ENCODE results near the gene STAC2. TPM values are rescaled to one million over a fixed set of nuclear protein-coding genes. Genes with fewer than 3 reads are reported as not detected.

STAC2 gene
- polyA plus RNA-seq, 1 of the 3 experiments (the other 2 are of a cell fraction), result 0.07 TPM

- Histone ChIP-seq H3K4me1 (ENCODE audit: control insufficient read depth in 1 of 2, insufficient read depth in 2 of 2, low read depth in 1 of 2, low read length in 1 of 2) (peaks cover 25 to 42% of the 10 kb centered on the region in 2 experiments; a peak in 2 of 4 replicates), H4K20me1 (ENCODE audit: insufficient read depth) (peaks cover 33% of the 10 kb centered on the region), H3K27me3 (ENCODE audit: insufficient read depth) (no peaks in the 10 kb centered on the region), H3K9ac (peak overlapping the region; percentile 98), H3K4me2 (peak overlapping the region; percentile 97), H2AFZ (ENCODE audit: low read depth) (peak overlapping the region; percentile 98), H3K9me2 (no peaks in the 10 kb centered on the region), H3K36me3 (replicated peaks in 1 of 2; ENCODE audit: control insufficient read depth in 1 of 2, insufficient read depth in 2 of 2, low read length in 1 of 2) (peaks cover 25 to 32% of the 10 kb centered on the region in 2 experiments), H3K79me2 (ENCODE audit: insufficient read depth) (peaks cover 53% of the 10 kb centered on the region), H3K27ac (ENCODE audit: low read depth in 2 of 2, low read length in 1 of 2) (peak overlapping the region; percentile 94 to 99), H3F3A (replicated peaks; ENCODE audit: insufficient read depth) (peaks cover 44% of the 10 kb centered on the region), H3K4me3 (ENCODE audit: low read depth in 2 of 2, low read length in 1 of 2) (peak overlapping the region; percentile 75 to 93), H3K9me3 (no peaks in the 10 kb centered on the region)
- POLR2A ChIA-PET, result interaction anchor here (0.6 to 1.8 kb wide), 18 partner anchors 10 to 495 kb away, joined by 3 to 11 read pairs (median 4); partner anchors contain the start of genes ARL5C, LASP1NB, MED1 and MLLT6
- DNase-seq, result peak; percentile 91
- 2% methylated on average over 10 of the region's 10 CpGs for WGBS (ENCODE audit: low lambda C conversion rate)
- CTCF ChIA-PET, result interaction anchor here (1.1 to 29.0 kb wide), 3 partner anchors 27 to 55 kb away, joined by 3 to 781 read pairs (median 96); no protein-coding TSS in a partner anchor
- TF ChIP-seq RXRA (IDR thresholded peaks at IDR 0.05; ENCODE audit: borderline replicate concordance, low read depth) (no peak), NFIC (IDR thresholded peaks at IDR 0.05; ENCODE audit: borderline replicate concordance) (no peak), FOXM1 (IDR thresholded peaks at IDR 0.05; ENCODE audit: low read depth) (no peak), ELF1 (IDR thresholded peaks at IDR 0.05) (peak; percentile 90), GATA2 (CRISPR knock-in tag; IDR thresholded peaks at IDR 0.05) (no peak), CHD2 (IDR thresholded peaks at IDR 0.05; ENCODE audit: low read length, partially characterized antibody) (no peak), TAF1 (IDR thresholded peaks at IDR 0.05; ENCODE audit: borderline replicate concordance, low read depth, low read length) (peak; percentile 33; the same call in 1 of the 2 replicates), USF1 (IDR thresholded peaks at IDR 0.05; ENCODE audit: borderline replicate concordance, low read depth) (peak; percentile 96), USF2 (IDR thresholded peaks at IDR 0.05; ENCODE audit: borderline replicate concordance, low read depth, low read length) (peak; percentile 69), TCF12 (IDR thresholded peaks at IDR 0.05) (no peak), SMC3 (IDR thresholded peaks at IDR 0.05; ENCODE audit: low read depth, low read length) (no peak), TEAD4 (IDR thresholded peaks at IDR 0.05; ENCODE audit: borderline replicate concordance, insufficient read depth) (no peak), POLR2AphosphoS5 (IDR thresholded peaks at IDR 0.05; ENCODE audit: low read depth, low read length) (no peak; the same call in 1 of the 2 replicates), RAD21 (IDR thresholded peaks at IDR 0.05; ENCODE audit: low read length) (no peak), NRF1 (IDR thresholded peaks at IDR 0.05; ENCODE audit: low read depth, low read length) (peak; percentile 94), GABPA (IDR thresholded peaks at IDR 0.05; ENCODE audit: low read depth) (peak; percentile 80), MXI1 (IDR thresholded peaks at IDR 0.05; ENCODE audit: low read depth, low read length) (no peak), EZH2phosphoT487 (IDR thresholded peaks at IDR 0.05; ENCODE audit: borderline replicate concordance, low read depth) (no peak), CTCF (IDR thresholded peaks at IDR 0.05) (no peak), PBX3 (IDR thresholded peaks at IDR 0.05) (no peak), FOXJ3 (CRISPR knock-in tag; IDR thresholded peaks at IDR 0.05) (no peak), MAX (IDR thresholded peaks at IDR 0.05; ENCODE audit: low read depth) (peak; percentile 84)
Observed at GRCh38 chr17:39199820-39200069, 26.0 kb downstream of the STAC2 start.

All from SK-N-SH (cell line).